Suprapubic skin (tissue), 4 donors: ENCODE measurements around the gene NOTCH2NLA.
"Not testable (repeated sequence)": the region's sequence is repeated elsewhere in the genome, so short reads cannot be mapped to it uniquely, and the experiment has no call there.

ENCODE experiments used
- EP300 ChIP-seq: sonication (generic); formaldehyde crosslinking; IDR thresholded peaks from one replicate; pipeline ENCODE4 v1.6.1; 2017; ENCODE audit warnings: antibody characterized with exemption
- POLR2A ChIP-seq, 2 donors: fragments of 450-650 bp; IDR thresholded peaks; one replicate each; pipeline ENCODE4 v1.6.1; 2017; ENCODE audit warnings: antibody characterized with exemption in 2 of 2, mild to moderate bottlenecking in 2 of 2, moderate library complexity in 2 of 2
- POLR2AphosphoS5 ChIP-seq, 3 donors: sonication (generic); formaldehyde crosslinking; IDR thresholded peaks; one replicate each; pipeline ENCODE4 v1.6.1; 2017; ENCODE audit warnings: antibody characterized with exemption in 3 of 3
- TF ChIP-seq, protein P1 (sequence below), 2 donors: fragments of 200-600 bp in 1 of 2; fragments of 450-650 bp in 1 of 2; sonication (generic) in 1 of 2; IDR thresholded peaks; one replicate each; pipeline ENCODE4 v1.5.1; 2016 to 2019; ENCODE audit warnings: antibody characterized with exemption in 2 of 2, mild to moderate bottlenecking in 1 of 2, moderate library complexity in 1 of 2

DNA sequence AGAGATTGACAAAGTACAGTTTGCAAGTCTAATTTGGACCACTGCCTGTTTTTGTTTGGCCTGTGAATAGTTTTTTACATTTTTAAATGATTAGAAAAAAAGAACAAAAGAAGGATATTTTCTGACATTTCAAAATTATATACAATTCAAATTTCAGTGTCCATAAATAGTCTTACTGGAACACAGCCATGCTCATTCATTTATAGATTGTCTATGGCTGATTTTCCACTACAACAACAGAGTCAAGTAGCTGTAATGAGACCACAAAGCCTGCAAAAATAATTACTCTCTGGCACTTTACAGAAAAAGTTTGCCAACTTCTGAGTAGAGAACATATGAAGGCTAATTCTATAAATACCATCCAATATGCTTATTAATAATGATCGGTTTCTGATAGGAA is 61.1 kb downstream of the NOTCH2NLA start:
- not testable (repeated sequence) for TF ChIP-seq POLR2A (IDR thresholded peaks at IDR 0.05); EP300; POLR2AphosphoS5 (IDR thresholded peaks at IDR 0.05)
- TF ChIP-seq, protein P1, sequence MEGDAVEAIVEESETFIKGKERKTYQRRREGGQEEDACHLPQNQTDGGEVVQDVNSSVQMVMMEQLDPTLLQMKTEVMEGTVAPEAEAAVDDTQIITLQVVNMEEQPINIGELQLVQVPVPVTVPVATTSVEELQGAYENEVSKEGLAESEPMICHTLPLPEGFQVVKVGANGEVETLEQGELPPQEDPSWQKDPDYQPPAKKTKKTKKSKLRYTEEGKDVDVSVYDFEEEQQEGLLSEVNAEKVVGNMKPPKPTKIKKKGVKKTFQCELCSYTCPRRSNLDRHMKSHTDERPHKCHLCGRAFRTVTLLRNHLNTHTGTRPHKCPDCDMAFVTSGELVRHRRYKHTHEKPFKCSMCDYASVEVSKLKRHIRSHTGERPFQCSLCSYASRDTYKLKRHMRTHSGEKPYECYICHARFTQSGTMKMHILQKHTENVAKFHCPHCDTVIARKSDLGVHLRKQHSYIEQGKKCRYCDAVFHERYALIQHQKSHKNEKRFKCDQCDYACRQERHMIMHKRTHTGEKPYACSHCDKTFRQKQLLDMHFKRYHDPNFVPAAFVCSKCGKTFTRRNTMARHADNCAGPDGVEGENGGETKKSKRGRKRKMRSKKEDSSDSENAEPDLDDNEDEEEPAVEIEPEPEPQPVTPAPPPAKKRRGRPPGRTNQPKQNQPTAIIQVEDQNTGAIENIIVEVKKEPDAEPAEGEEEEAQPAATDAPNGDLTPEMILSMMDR (IDR thresholded peaks at IDR 0.05) = not testable (repeated sequence)
